ENCODE measurements around the gene JUND. TPM values are rescaled to one million over a fixed set of nuclear protein-coding genes. Genes with fewer than 3 reads are reported as not detected.
A peak's percentile ranks its signal among the peaks of the same experiment; 100 is the strongest.

JUND gene
- total RNA-seq, 2 donors from 2014 or later: 521 to 844 TPM

DNA sequence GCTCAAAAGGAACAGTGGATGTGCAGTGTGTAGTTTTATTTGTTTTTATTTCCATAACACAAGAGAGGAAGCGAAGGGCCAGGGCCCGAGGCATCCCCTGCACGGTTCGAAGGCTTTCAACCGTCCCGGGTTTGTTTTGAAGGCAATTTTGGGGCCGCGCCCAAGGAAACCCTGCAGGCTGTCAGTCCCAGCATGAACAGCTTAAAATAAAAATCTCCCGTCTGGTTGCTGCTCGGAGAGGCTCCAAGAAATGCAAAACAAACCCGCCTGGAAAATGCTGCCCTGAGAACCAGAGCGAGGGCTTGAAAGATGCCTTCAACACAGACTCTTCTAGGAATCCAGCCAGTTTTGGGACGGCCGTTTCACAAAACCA is 25.5 kb upstream of the JUND start:
- intact Hi-C loops (cut with DNase I): no loop called here
- TF ChIP-seq POLR2AphosphoS5 (IDR thresholded peaks at IDR 0.05): no peak
- TF ChIP-seq, protein P1, sequence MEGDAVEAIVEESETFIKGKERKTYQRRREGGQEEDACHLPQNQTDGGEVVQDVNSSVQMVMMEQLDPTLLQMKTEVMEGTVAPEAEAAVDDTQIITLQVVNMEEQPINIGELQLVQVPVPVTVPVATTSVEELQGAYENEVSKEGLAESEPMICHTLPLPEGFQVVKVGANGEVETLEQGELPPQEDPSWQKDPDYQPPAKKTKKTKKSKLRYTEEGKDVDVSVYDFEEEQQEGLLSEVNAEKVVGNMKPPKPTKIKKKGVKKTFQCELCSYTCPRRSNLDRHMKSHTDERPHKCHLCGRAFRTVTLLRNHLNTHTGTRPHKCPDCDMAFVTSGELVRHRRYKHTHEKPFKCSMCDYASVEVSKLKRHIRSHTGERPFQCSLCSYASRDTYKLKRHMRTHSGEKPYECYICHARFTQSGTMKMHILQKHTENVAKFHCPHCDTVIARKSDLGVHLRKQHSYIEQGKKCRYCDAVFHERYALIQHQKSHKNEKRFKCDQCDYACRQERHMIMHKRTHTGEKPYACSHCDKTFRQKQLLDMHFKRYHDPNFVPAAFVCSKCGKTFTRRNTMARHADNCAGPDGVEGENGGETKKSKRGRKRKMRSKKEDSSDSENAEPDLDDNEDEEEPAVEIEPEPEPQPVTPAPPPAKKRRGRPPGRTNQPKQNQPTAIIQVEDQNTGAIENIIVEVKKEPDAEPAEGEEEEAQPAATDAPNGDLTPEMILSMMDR (IDR thresholded peaks at IDR 0.05): no peak
- no peak for TF ChIP-seq POLR2A (IDR thresholded peaks at IDR 0.05)
- Histone ChIP-seq H3K9me3 (no peaks in the 10 kb centered on the region), H3K4me1 (replicated peaks) (peaks cover 5% of the 10 kb centered on the region), H3K27me3 (replicated peaks; ENCODE audit: insufficient read depth) (no peaks in the 10 kb centered on the region), H3K27ac (peak overlapping the region in 1 of 2 donors; percentile 95), H3K4me3 (no peak overlapping the region), H3K36me3 (peaks cover 0 to 12% of the 10 kb centered on the region in 2 donors)
- WGBS: 71% methylated on average over 14 of the region's 14 CpGs
- no peak for DNase-seq (ENCODE audit: low spot score)

DNA sequence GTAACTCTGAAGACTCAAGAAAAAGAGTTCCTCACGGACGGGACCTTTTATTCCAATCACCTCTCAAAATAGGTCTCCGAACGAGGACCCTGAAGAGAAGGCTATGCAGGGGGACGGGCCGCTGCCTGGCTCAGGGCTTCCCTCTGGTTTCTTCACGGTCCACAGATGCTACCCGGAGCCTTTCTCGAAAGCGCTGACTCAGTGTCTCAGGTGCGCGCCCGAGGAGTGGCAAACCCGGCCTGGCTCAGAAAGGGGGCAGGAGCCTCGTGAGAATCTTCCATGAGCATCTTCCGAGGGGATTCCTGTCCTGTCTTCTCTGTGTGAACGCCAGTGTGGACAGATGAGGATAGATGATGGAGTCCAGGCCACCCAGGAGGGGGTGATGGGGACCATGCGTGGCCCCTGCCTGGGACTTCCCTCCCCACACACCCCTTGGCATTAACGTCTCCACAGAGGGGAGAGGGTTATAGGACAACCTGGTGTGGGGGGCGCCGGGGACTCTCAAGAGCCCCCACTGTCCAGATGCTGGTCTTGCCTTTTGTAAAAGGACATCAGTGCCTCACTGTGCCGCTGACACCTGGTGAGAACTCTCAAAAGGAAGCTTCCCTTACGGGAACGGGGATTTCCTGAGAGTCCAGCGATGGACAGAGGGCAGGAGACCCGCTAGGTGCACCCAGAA is 24.9 kb upstream of the JUND start:
- no peaks in the 10 kb centered on the region for H3K27me3 ChIP-seq (replicated peaks; ENCODE audit: insufficient read depth)
- H3K4me3 ChIP-seq: no peak overlapping the region
- TF ChIP-seq POLR2A (IDR thresholded peaks at IDR 0.05): no peak
- TF ChIP-seq, protein P1 (IDR thresholded peaks at IDR 0.05): no peak
- TF ChIP-seq POLR2AphosphoS5 (IDR thresholded peaks at IDR 0.05): no peak
- H3K4me1 ChIP-seq (replicated peaks): peaks cover 5% of the 10 kb centered on the region
- WGBS: 87% methylated on average over 26 of the region's 26 CpGs
- H3K27ac ChIP-seq: peak overlapping the region in 1 of 2 donors; percentile 95
- DNase-seq (ENCODE audit: low spot score): no peak
- intact Hi-C loops (cut with DNase I): no loop called here
- H3K9me3 ChIP-seq: no peaks in the 10 kb centered on the region
- H3K36me3 ChIP-seq: peaks cover 0 to 11% of the 10 kb centered on the region in 2 donors

DNA sequence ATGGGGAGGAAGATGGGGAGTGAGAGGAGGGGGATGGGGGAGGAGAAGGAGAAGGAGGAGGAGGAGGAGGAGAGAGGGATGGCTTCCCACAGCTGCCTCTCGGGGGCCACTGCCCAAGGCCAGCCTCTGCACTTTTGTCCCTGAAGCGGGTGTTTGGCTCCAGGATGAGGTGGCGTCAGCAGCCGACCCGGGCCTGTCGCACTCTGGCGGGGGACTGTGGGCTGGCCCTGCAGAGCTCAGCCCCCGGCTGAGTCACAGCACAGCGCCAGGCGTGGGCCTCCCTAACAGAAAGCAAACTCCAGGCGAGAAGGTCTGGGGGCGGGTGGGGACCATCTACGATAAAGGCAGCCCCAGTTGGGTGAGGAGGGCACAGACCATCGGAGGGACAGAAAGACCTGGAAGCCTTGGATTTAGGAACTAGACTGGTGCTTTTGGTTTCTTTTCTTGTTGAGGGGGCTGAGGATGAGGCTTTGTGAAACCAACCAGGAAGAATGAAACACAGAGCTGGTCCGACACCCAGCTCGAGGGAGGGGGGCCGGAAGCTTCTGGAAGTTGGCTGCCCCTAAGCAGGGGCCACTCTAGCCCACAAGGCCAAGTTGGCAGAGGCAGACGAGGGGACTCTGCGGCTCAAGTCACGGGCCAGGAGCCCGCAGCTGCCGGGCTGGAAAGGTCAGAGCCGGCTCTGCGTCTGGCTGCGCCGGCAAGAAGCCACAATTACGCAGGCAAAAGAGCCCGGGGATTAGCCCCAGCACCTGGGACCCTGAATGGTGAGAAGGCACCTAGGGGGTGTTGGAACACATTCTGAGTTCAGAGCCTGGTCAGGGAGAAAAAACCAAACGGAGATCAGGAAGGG is 23.3 kb upstream of the JUND start:
- Histone ChIP-seq H3K9me3 (no peaks in the 10 kb centered on the region), H3K4me3 (peak overlapping the region; percentile 2 to 20), H3K4me1 (replicated peaks) (peaks cover 5% of the 10 kb centered on the region), H3K27ac (peak overlapping the region; percentile 88 to 95), H3K36me3 (peaks cover 0 to 8% of the 10 kb centered on the region in 2 donors), H3K27me3 (replicated peaks; ENCODE audit: insufficient read depth) (no peaks in the 10 kb centered on the region)
- no peak for DNase-seq (ENCODE audit: low spot score)
- TF ChIP-seq, protein P1 (IDR thresholded peaks at IDR 0.05): peak in 1 of 4 experiments; percentile 6
- TF ChIP-seq POLR2A (IDR thresholded peaks at IDR 0.05) (peak; percentile 77), POLR2AphosphoS5 (IDR thresholded peaks at IDR 0.05) (no peak)
- intact Hi-C loops (cut with DNase I): no loop called here
- 5% methylated on average over 26 of the region's 29 CpGs for WGBS

DNA sequence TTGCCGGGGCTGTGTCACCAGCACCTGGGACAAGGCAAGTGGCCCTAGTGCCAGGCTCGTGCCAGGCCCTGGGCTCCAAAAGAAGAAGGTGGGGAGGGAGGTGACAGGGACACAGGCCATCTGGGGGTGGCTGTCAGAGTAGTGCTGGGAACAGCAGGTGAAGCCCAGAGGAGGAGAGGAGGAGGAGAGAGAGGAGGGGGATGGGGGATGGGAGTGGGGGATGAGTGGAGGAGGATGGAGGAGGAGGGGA is 22.7 kb upstream of the JUND start:
- Histone ChIP-seq H3K36me3 (peaks cover 0 to 2% of the 10 kb centered on the region in 2 donors), H3K4me3 (peak overlapping the region in 1 of 2 donors; percentile 20), H3K9me3 (no peaks in the 10 kb centered on the region), H3K27me3 (replicated peaks; ENCODE audit: insufficient read depth) (no peaks in the 10 kb centered on the region), H3K27ac (peak overlapping the region; percentile 88 to 95), H3K4me1 (replicated peaks) (peaks cover 5% of the 10 kb centered on the region)
- DNase-seq (ENCODE audit: low spot score): no peak
- intact Hi-C loops (cut with DNase I): no loop called here
- WGBS: 7% methylated on average over 2 of the region's 2 CpGs
- no peak for TF ChIP-seq POLR2A (IDR thresholded peaks at IDR 0.05)
- TF ChIP-seq, protein P1 (IDR thresholded peaks at IDR 0.05): no peak
- no peak for TF ChIP-seq POLR2AphosphoS5 (IDR thresholded peaks at IDR 0.05)

Data from prostate gland (tissue), 2 donors.